Stimulated activated CD4-positive, alpha-beta T cell treated with anti-CD3 and anti-CD28 coated beads, Interleukin-4, amount 100 ng/mL, for 4 hours (primary cell): Measurements from ENCODE around the gene DRGX.

Experiments
- DNase-seq, 2 experiments: peaks; one replicate each; pipeline ENCODE4 v3.0.0-alpha.2; 2020

Gene DRGX

GRCh38 chr10:49360271-49361177 lies 35.4 kb downstream of the DRGX start:
- DNase-seq, result no peak

DNA sequence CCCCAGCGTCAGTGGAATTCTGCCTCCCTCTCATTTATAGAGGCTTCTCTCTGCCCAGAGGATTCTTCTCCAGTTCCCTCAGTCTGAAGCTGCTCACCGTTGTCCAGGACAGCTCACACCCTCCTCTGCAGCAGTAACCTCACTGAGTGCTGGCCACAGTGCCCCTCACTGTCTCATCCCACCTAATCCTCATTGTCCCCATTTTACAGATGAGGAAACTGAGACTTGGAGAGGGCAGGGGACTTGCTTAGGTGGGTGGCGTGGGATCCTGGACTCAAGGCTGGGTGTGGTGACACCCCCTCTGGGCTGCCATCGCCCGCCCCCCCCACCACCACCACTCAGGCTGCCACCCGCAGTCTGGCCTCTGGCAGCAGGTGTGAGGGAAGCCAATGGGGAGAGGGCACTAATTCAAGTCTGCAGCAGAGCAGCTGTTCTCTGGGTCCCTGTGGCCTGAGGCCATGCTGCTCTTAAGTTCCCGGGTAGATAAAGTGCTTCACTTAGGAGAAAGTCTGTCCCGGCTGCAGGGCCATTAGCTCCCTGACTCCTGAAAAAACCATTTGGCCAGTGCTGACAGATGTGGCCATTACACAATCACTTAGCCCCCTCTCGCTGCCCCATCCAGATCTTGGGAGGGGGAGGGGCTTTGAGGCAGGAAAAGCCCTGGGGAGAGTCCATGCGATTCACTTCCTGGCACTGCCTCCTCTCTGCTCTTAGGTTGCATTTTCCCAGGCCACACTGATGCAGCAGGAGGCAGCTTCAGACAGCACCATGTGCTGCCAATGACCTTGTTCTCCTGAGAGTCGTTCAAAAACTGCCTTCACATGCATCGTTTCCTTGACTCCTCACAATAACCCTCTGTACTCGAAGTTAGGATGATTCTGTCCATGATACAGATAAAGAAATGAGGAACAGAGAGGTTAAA lies 36.3 kb downstream of the DRGX start:
- DNase-seq, result no peak

- DNase-seq, result no peak
These were observed 38.0 kb downstream of the DRGX start for GRCh38 chr10:49357910-49358309.

GRCh38 chr10:49356944-49357343 lies 38.9 kb downstream of the DRGX start:
- DNase-seq, result no peak

DNA sequence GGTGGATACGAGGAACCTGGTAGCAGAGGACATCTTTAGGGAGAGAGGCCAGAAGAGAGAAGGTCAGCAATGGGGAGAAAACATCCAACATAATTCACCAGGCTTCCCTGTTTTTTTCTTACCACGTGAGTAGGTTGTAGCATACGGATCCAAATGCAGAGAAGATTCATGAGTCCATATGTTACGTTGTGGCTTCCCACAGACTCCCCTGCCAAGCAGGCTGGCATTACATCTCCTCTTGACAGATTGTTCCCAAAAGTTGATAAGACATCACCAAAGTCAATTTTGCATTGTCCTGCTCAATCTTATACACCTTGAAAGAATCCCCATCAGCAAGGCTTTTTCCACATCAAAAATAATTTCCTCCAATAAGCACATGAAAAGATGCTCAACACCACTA lies 39.7 kb downstream of the DRGX start:
- DNase-seq, result no peak

- DNase-seq, result no peak
These were observed 40.7 kb downstream of the DRGX start for GRCh38 chr10:49355221-49355620.

GRCh38 chr10:49354593-49354992 lies 41.3 kb downstream of the DRGX start:
- DNase-seq, result no peak

DNA sequence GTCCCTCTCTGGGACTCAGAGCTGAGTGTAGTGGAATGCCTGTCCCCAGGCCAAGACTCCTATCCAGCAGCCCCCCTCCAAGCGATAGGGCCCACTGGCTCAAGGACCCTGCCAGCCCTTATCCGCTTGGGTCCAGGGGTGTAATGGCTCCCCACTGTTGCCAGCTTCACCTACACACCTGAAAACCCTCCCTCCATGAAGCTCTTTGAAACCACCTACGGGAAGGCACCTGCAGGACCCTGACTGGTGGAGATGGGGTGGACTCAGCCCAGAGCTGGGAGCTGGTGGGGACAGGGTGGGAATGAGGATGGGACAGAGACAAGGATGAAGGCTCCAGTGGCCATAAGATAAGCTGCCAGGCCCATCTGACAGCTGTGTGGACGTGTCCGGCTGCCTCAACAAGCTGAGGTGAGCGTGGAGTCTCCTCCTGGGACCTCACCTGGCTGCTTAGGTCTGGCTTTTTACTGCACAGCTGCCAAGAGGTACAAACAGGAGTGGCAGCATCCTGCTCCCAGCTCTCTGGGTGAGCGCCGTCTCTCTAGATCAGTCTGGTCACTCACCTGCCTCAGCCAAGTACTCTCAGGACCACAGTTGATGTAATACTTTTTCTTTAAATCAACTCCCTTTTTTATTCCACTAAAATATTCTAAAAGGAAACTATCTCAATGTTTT lies 41.9 kb downstream of the DRGX start:
- no peak for DNase-seq

GRCh38 chr10:49353026-49353894 lies 42.6 kb downstream of the DRGX start:
- DNase-seq, result no peak

- DNase-seq, result no peak
These were observed 43.6 kb downstream of the DRGX start for GRCh38 chr10:49352323-49352722.

- DNase-seq, result no peak
These were observed 44.2 kb downstream of the DRGX start for GRCh38 chr10:49351669-49352068.

GRCh38 chr10:49350846-49351532 lies 44.9 kb downstream of the DRGX start:
- DNase-seq, result no peak

DNA sequence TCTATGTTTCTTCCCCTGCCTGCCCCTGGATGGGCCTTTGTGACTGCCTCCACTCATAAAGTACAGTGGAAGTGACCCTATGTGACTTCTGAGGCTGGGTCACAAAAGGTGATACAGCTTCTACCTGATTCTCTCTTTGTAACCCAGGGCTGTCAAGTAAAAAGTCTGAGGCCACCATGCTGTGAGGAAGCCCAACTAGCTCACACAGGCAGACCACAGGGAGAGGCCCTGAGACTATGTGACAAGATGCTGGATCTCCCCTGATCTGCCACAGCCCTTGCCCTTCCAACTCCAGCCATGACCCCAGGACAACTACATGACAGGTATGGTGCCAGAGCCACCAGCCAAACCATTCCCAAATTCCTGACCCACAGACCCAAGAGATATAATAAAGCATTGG lies 45.8 kb downstream of the DRGX start:
- no peak for DNase-seq

GRCh38 chr10:49349390-49349789 lies 46.5 kb downstream of the DRGX start:
- DNase-seq, result no peak

- DNase-seq, result no peak
These were observed 47.3 kb downstream of the DRGX start for GRCh38 chr10:49348593-49348992.

GRCh38 chr10:49347827-49348226 lies 48.1 kb downstream of the DRGX start:
- no peak for DNase-seq

DNA sequence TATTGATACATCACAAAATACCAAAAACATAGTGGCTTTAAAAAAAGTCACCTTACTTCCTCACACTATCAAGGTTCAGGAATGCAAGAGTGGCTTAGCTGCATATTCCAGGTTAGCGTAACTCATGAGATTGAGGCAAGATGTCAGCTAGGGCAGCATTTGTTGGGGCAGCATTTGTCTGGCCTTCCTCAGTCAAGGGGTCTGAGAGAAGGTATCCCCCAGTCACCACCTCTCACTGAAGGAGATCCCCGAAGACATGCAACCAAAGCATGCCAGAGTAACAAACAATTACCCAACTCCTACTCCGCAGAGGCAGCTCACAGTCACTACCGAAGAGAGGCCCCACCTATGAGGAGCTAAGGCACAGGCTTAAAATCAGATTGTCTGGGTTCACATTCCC lies 48.5 kb downstream of the DRGX start:
- DNase-seq, result no peak

DNA sequence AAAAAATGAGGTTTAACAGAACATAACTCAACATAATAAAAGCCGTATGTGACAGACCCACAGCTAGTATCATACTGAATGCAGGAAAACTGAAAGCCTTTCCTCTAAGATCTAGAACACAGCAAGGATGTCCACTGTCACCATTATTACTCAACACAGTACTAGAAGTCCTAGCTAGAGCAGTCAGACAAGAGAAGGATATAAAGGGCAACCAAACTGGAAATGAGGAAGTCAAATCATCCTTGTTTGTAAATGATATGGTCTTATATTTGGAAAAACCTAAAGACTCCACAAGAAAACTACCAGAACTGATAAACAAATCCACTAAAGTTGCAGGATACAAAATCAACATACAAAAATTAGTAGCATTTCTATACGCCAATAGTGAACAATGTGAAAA lies 51.0 kb downstream of the DRGX start:
- no peak for DNase-seq

DNA sequence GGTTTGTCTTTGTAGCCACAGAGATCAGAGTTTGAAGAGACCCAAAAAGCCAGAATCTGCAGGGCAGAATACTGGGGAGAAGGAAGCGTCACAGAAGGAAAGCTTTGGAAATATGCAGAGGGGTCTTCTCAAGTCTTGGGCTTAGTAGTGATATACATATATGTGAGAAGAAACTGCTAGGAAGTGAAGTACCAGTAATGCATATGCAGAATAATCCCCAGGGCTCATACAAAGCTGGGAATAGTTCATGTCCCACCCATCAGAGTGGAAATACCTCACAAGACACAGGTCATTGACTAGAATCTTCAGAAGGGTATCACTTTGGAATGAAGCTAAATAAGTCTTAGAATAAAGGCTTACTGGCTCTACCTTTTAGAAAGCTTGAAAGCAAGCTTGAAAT lies 57.3 kb downstream of the DRGX start:
- no peak for DNase-seq

DNA sequence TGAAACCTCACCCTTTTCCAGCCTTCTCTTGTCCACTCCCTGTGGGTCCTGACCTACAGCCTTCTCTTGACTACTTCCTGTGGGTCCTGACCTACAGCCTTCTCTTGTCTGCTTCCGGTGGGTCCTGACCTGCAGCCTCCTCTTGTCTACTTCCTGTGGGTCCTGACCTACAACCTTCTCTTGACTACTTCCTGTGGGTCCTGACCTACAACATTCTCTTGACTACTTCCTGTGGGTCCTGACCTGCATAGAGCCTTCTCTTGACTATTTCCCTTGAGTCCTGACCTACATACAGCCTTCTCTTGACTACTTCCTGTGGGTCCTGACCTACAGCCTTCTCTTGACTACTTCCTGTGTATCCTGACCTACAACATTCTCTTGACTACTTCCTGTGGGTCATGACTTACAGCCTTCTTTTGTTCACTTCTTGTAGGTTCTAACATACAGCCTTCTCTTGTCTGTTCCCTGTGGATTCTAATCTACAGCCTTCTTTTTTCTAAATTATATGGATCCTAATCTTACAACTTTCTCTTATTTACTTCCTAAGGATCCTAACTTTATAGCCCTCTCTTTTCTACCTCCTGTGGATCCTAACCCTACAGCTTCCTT lies 60.4 kb downstream of the DRGX start:
- no peak for DNase-seq

GRCh38 chr10:49334964-49335363 lies 60.9 kb downstream of the DRGX start:
- DNase-seq, result no peak
